Right atrium auricular region (tissue), 2 donors: Measurements from ENCODE around the gene RRP8. TPM values are rescaled to one million over a fixed set of nuclear protein-coding genes. Genes with fewer than 3 reads are reported as not detected.

Experiments
- DNase-seq: peaks from one replicate; pipeline ENCODE4 v3.0.0-alpha.2; 2019; ENCODE audit warnings: low spot score
- H3K27ac ChIP-seq, 2 donors: fragments of 200-600 bp; sonication (generic); 1 replicate in 1 of 2; 2 replicates in 1 of 2; pipeline ENCODE4 v1.5.1; 2016 to 2019
- H3K27me3 ChIP-seq, 2 donors: fragments of 200-600 bp; sonication (generic); one replicate each; pipeline versions ENCODE4 v1.5.1 to v1.6.0; 2017 to 2019
- H3K36me3 ChIP-seq: fragments of 200-600 bp; sonication (generic); one replicate; pipeline ENCODE4 v1.5.1; 2016
- H3K4me1 ChIP-seq, 2 donors: fragments of 200-600 bp; sonication (generic); one replicate each; pipeline versions ENCODE4 v1.5.1 to v1.6.0; 2017 to 2019
- H3K4me3 ChIP-seq, 2 donors: fragments of 200-600 bp; sonication (generic); 1 replicate in 1 of 2; 2 replicates in 1 of 2; pipeline ENCODE4 v1.5.1; 2017 to 2019; ENCODE audit warnings: mild to moderate bottlenecking in 1 of 2, moderate library complexity in 1 of 2
- H3K9me3 ChIP-seq, 2 donors: fragments of 200-600 bp; sonication (generic); one replicate each; pipeline ENCODE4 v1.5.1; 2019
- total RNA-seq, 2 donors: library from RNA; depleted of rRNA; stranded (reverse); fragments of >200 nt; gene quantifications; one replicate each; pipeline ENCODE4 v1.1.0, GENCODE V29; 2016
- TF ChIP-seq, protein P1 (sequence below), 2 donors: fragments of 200-600 bp; sonication (generic); IDR thresholded peaks; one replicate each; pipeline ENCODE4 v1.5.1; 2019; ENCODE audit warnings: antibody characterized with exemption in 2 of 2

RRP8 gene
- total RNA-seq, 2 donors from 2014 or later = 9.7 to 12.2 TPM

DNA sequence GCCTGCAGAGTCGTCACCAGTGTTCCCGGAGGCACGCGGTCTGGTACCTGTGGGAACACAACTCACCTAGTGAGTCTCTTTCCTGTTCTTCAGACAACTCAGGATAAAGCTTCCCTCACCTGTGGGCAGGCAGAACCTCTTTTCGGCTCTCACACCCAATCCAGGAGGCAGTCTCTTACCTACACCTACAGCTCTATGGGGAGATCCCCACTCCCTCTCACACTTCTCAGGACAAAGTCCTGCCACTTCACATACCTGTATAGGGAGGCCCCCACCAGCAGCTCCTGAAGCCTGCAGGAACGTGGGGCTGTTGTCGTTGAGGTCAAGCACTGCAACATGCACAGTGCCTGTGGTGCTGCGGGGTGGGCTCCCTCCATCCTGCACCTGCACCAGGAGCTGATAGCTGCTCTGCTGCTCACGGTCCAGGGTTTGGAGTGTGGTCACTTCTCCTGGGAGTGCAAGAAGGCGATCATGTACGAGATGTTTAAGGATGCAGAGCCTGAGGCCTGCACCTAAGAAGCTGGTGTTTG, 28.0 kb upstream of the RRP8 start:
- Histone ChIP-seq H3K4me1 (peaks cover 0 to 31% of the 10 kb centered on the region in 2 donors), H3K36me3 (peaks cover 43% of the 10 kb centered on the region), H3K4me3 (no peak overlapping the region), H3K27ac (no peak overlapping the region), H3K9me3 (no peaks in the 10 kb centered on the region), H3K27me3 (no peaks in the 10 kb centered on the region)
- TF ChIP-seq, protein P1, sequence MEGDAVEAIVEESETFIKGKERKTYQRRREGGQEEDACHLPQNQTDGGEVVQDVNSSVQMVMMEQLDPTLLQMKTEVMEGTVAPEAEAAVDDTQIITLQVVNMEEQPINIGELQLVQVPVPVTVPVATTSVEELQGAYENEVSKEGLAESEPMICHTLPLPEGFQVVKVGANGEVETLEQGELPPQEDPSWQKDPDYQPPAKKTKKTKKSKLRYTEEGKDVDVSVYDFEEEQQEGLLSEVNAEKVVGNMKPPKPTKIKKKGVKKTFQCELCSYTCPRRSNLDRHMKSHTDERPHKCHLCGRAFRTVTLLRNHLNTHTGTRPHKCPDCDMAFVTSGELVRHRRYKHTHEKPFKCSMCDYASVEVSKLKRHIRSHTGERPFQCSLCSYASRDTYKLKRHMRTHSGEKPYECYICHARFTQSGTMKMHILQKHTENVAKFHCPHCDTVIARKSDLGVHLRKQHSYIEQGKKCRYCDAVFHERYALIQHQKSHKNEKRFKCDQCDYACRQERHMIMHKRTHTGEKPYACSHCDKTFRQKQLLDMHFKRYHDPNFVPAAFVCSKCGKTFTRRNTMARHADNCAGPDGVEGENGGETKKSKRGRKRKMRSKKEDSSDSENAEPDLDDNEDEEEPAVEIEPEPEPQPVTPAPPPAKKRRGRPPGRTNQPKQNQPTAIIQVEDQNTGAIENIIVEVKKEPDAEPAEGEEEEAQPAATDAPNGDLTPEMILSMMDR (IDR thresholded peaks at IDR 0.05) = no peak
- DNase-seq = no peak

DNA sequence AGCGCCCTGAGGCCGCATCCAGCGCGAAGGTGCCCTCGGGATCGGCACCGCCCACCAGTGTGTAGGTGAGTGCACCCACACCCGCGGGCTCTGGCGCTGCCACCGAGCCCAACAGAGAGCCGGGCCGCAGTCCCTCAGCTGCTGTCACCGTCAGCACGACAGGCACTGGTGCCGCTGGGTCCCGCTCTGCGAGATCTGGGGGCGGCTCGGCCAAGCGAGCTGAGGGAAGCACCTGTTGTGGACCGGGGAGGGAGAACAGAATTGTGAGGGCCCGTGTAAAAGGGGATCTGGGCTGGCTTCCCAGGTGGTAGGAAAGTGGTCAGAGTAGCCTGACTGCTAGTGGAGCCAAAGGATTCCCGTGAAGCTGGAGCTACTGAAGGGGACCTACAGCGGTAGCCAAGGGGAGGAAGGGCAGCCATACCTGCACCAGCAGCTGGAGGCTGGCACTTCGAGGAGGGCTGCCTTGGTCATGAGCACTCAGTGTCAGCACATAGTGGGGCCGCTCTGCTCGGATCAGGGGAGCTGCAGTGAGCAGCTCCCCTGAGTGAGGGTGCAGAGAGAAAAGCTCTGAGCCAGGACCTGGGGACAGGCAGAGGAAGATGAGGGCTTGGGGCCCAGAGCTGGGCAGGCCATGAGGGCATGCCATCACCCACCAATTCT, 27.3 kb upstream of the RRP8 start:
- Histone ChIP-seq H3K36me3 (peaks cover 50% of the 10 kb centered on the region), H3K4me3 (no peak overlapping the region), H3K27me3 (no peaks in the 10 kb centered on the region), H3K9me3 (no peaks in the 10 kb centered on the region), H3K27ac (no peak overlapping the region), H3K4me1 (peaks cover 0 to 25% of the 10 kb centered on the region in 2 donors)
- DNase-seq = no peak
- TF ChIP-seq, protein P1 (IDR thresholded peaks at IDR 0.05) = no peak

- H3K4me3 ChIP-seq = no peak overlapping the region
- H3K27ac ChIP-seq = no peak overlapping the region
- no peaks in the 10 kb centered on the region for H3K9me3 ChIP-seq
- no peaks in the 10 kb centered on the region for H3K27me3 ChIP-seq
- no peak for DNase-seq
- H3K4me1 ChIP-seq = peaks cover 0 to 18% of the 10 kb centered on the region in 2 donors
- H3K36me3 ChIP-seq = peaks cover 57% of the 10 kb centered on the region
- TF ChIP-seq, protein P1 (IDR thresholded peaks at IDR 0.05) = no peak
Observed at GRCh38 chr11:6629892-6630631, 26.6 kb upstream of the RRP8 start.

- TF ChIP-seq, protein P1 (IDR thresholded peaks at IDR 0.05) = no peak
- no peak for DNase-seq
- H3K9me3 ChIP-seq = no peaks in the 10 kb centered on the region
- H3K27ac ChIP-seq = no peak overlapping the region
- H3K27me3 ChIP-seq = no peaks in the 10 kb centered on the region
- H3K4me3 ChIP-seq = no peak overlapping the region
- peaks cover 0 to 13% of the 10 kb centered on the region in 2 donors for H3K4me1 ChIP-seq
- peaks cover 60% of the 10 kb centered on the region for H3K36me3 ChIP-seq
Observed at GRCh38 chr11:6629573-6629891, 26.1 kb upstream of the RRP8 start.

GRCh38 chr11:6628526-6628925, 25.1 kb upstream of the RRP8 start:
- Histone ChIP-seq H3K36me3 (peaks cover 57% of the 10 kb centered on the region), H3K4me1 (peaks cover 0 to 6% of the 10 kb centered on the region in 2 donors), H3K27me3 (no peaks in the 10 kb centered on the region), H3K9me3 (no peaks in the 10 kb centered on the region), H3K27ac (no peak overlapping the region), H3K4me3 (no peak overlapping the region)
- TF ChIP-seq, protein P1 (IDR thresholded peaks at IDR 0.05) = no peak
- no peak for DNase-seq
